Measurements from ENCODE around the gene NF2. TPM values are rescaled to one million over a fixed set of nuclear protein-coding genes. Genes with fewer than 3 reads are reported as not detected.

Gene NF2
- total RNA-seq, 1 donor from 2014 or later, result 29.2 TPM

DNA sequence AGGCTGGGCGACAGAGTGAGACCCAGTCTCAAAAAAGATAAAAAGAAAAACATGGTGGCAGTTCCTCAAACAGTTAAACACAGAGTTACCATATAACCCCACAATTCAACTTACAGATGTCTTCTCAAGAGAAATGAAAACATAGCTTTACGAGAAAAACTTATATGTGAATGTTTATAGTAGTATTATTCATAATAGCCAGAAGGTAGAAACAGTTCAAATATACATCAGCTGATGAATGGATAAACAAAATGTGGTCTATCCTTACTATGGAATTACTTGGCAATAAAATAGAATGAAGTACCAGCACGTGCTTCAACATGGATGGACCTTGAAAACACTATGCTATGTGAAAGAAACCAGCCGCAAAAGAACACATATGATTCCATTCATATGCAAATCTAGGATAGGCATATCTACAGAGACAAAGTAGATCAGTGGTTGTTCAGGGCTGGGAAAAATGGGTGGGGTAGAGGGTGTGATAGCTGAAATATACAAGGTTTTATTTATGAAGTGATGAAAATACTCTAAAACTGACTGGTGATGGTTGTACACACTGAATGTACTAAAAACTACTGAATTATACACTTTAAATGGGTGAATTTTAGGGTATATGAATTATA is 12.4 kb downstream of the NF2 start:
- H3K9ac ChIP-seq (ENCODE audit: low read depth in 1 of 3, low read length in 3 of 3), result no peak overlapping the region
- H3K27me3 ChIP-seq (ENCODE audit: control insufficient read depth in 3 of 3, insufficient read depth in 3 of 3, low read length in 3 of 3), result no peaks in the 10 kb centered on the region
- no peak overlapping the region for H3K4me3 ChIP-seq (ENCODE audit: low read length in 3 of 3)
- H3K9me3 ChIP-seq (ENCODE audit: control insufficient read depth in 3 of 3, low read length in 3 of 3), result no peaks in the 10 kb centered on the region
- H3K4me1 ChIP-seq (ENCODE audit: control insufficient read depth in 3 of 3, insufficient read depth in 3 of 3, low read length in 3 of 3), result peaks cover 5 to 7% (median 6%) of the 10 kb centered on the region in 3 donors
- no peaks in the 10 kb centered on the region for H3K36me3 ChIP-seq (ENCODE audit: control insufficient read depth in 3 of 3, insufficient read depth in 3 of 3, low read length in 3 of 3)
- no peak overlapping the region for H3K27ac ChIP-seq (ENCODE audit: low read depth, low read length)

GRCh38 chr22:29617922-29618629 is 14.6 kb downstream of the NF2 start:
- H3K9ac ChIP-seq (ENCODE audit: low read depth in 1 of 3, low read length in 3 of 3), result no peak overlapping the region
- no peaks in the 10 kb centered on the region for H3K36me3 ChIP-seq (ENCODE audit: control insufficient read depth in 3 of 3, insufficient read depth in 3 of 3, low read length in 3 of 3)
- H3K4me3 ChIP-seq (ENCODE audit: low read length in 3 of 3), result no peak overlapping the region
- no peak overlapping the region for H3K27ac ChIP-seq (ENCODE audit: low read depth, low read length)
- no peaks in the 10 kb centered on the region for H3K9me3 ChIP-seq (ENCODE audit: control insufficient read depth in 3 of 3, low read length in 3 of 3)
- no peaks in the 10 kb centered on the region for H3K27me3 ChIP-seq (ENCODE audit: control insufficient read depth in 3 of 3, insufficient read depth in 3 of 3, low read length in 3 of 3)
- peaks cover 15 to 19% (median 16%) of the 10 kb centered on the region in 3 donors for H3K4me1 ChIP-seq (ENCODE audit: control insufficient read depth in 3 of 3, insufficient read depth in 3 of 3, low read length in 3 of 3)

DNA sequence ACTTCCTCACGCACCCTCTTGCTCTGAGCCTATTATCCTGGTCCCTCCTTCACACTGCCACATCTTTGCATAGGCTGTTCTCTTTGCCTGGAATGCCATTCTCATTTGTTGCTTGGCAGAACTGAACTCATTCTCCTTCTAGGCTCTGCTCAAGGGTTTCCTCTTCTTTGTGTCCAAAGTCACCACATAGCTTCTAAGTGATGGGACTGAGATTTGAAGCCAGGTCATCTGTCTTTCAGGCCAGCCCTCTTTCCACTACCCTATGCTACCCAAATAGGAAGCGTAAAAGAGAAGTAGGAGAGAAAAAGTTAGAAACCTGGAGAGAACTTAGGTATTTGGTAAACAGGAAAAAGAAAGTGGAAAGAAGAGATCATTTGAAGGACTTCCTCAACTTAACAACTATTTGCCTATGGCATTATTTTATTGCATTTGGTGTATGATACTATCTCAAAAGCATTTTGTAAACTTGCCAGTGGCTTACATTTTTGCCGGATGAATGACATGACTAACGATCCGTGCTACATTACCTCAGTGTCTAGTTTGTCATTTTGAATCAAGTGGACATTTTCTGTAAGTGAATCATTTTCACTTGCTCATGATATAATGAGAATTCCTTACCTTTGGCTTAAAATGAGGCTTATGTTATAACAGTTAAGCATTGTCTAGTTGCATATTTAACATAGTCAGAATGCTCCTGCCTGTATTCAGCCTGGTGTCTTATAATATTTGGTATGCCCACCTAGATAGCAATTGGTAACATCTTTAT is 18.5 kb downstream of the NF2 start:
- Histone ChIP-seq H3K4me3 (ENCODE audit: low read length in 3 of 3) (no peak overlapping the region), H3K4me1 (ENCODE audit: control insufficient read depth in 3 of 3, insufficient read depth in 3 of 3, low read length in 3 of 3) (peaks cover 23 to 27% (median 25%) of the 10 kb centered on the region in 3 donors), H3K36me3 (ENCODE audit: control insufficient read depth in 3 of 3, insufficient read depth in 3 of 3, low read length in 3 of 3) (no peaks in the 10 kb centered on the region), H3K27me3 (ENCODE audit: control insufficient read depth in 3 of 3, insufficient read depth in 3 of 3, low read length in 3 of 3) (no peaks in the 10 kb centered on the region), H3K9me3 (ENCODE audit: control insufficient read depth in 3 of 3, low read length in 3 of 3) (no peaks in the 10 kb centered on the region), H3K9ac (ENCODE audit: low read depth in 1 of 3, low read length in 3 of 3) (peak overlapping the region in 1 of 3 donors; percentile 34), H3K27ac (ENCODE audit: low read depth, low read length) (peak overlapping the region; percentile 64)

DNA sequence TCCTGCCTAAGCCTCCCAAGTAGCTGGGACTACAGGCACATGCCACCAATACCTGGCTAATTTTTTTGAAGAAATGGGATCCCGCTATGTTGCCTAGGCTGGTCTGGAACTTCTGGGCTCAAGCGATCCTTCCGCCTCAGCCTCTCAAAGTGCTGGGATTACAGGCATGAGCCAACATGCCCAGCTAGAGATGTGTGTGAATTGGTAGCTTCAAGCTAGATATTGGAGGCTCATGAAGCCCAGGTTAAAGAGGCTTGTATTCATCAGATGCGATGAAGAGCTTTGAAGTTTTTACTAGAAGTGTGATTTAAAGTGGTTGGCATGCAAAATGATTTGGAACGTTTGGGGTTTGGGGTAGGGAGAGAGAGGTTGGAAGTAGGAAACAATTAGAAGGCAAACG is 19.6 kb downstream of the NF2 start:
- H3K9ac ChIP-seq (ENCODE audit: low read depth in 1 of 3, low read length in 3 of 3), result no peak overlapping the region
- peaks cover 20 to 27% (median 21%) of the 10 kb centered on the region in 3 donors for H3K4me1 ChIP-seq (ENCODE audit: control insufficient read depth in 3 of 3, insufficient read depth in 3 of 3, low read length in 3 of 3)
- H3K36me3 ChIP-seq (ENCODE audit: control insufficient read depth in 3 of 3, insufficient read depth in 3 of 3, low read length in 3 of 3), result no peaks in the 10 kb centered on the region
- H3K27me3 ChIP-seq (ENCODE audit: control insufficient read depth in 3 of 3, insufficient read depth in 3 of 3, low read length in 3 of 3), result no peaks in the 10 kb centered on the region
- H3K4me3 ChIP-seq (ENCODE audit: low read length in 3 of 3), result no peak overlapping the region
- H3K27ac ChIP-seq (ENCODE audit: low read depth, low read length), result no peak overlapping the region
- H3K9me3 ChIP-seq (ENCODE audit: control insufficient read depth in 3 of 3, low read length in 3 of 3), result no peaks in the 10 kb centered on the region

DNA sequence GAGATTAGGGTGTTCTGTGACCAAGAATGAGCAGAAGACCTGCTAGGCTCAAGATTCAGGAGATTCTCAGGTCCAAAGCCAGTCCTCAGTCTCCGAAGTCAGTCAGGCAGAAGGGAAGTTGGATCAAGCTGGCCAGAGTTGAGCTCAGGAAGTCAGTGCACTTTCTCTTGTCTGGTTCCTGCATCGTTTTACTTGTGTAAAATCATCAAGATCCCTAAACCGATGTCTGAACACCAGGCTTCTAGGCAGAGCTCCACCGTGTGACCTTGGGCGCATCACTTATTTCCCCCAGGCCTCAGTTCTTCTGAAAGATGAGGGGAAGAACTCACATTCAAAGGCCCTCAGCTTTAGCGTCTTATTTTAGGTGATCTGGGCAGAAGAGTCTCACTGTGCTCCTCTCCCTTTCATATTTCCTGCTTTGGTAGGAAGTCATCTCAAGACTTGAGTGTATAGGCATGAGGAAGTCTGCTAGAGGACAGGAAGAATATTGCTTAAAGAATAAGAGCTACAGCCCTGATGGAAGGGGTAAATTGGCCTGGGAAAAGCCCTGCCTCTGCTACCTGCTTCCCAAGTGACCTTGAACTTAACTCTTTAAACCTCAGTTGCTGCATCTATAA is 20.2 kb downstream of the NF2 start:
- H3K27me3 ChIP-seq (ENCODE audit: control insufficient read depth in 3 of 3, insufficient read depth in 3 of 3, low read length in 3 of 3), result no peaks in the 10 kb centered on the region
- H3K27ac ChIP-seq (ENCODE audit: low read depth, low read length), result no peak overlapping the region
- H3K4me3 ChIP-seq (ENCODE audit: low read length in 3 of 3), result no peak overlapping the region
- peaks cover 17 to 25% (median 18%) of the 10 kb centered on the region in 3 donors for H3K4me1 ChIP-seq (ENCODE audit: control insufficient read depth in 3 of 3, insufficient read depth in 3 of 3, low read length in 3 of 3)
- no peaks in the 10 kb centered on the region for H3K9me3 ChIP-seq (ENCODE audit: control insufficient read depth in 3 of 3, low read length in 3 of 3)
- H3K36me3 ChIP-seq (ENCODE audit: control insufficient read depth in 3 of 3, insufficient read depth in 3 of 3, low read length in 3 of 3), result no peaks in the 10 kb centered on the region
- H3K9ac ChIP-seq (ENCODE audit: low read depth in 1 of 3, low read length in 3 of 3), result no peak overlapping the region

DNA sequence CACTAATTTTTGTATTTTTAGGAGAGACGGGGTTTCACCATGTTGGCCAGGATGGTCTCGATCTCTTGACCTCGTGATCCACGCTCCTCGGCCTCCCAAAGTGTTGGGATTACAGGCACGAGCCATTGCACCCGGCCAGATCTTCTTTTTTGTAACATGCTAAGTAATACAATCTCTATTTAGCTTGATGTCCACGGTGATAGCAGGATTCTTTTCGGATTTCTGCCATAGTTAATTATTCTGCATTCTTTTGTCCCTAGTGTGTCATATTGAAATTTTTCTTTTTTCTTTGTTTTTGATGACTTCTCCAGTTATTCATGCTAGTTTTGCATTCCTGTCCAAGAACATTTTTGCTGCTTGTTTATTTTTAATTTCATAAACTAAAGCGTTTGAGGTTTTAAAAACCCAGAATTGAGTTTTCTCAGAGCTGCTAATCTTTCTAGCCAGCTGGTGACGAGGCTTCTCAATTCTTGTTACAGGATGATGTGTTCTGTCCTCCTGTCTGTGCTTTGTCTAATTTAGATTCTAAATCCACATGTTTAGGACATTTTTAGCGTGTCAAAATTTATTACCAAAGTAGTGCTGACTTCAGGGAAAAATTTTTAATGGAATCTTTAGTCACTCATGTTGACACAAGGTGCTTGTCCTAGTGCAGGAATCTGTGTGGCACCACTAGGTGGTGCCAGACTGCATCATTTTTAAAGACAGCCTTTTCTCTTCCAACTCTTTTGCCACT is 21.8 kb downstream of the NF2 start:
- Histone ChIP-seq H3K36me3 (ENCODE audit: control insufficient read depth in 3 of 3, insufficient read depth in 3 of 3, low read length in 3 of 3) (no peaks in the 10 kb centered on the region), H3K9me3 (ENCODE audit: control insufficient read depth in 3 of 3, low read length in 3 of 3) (no peaks in the 10 kb centered on the region), H3K4me3 (ENCODE audit: low read length in 3 of 3) (no peak overlapping the region), H3K9ac (ENCODE audit: low read depth in 1 of 3, low read length in 3 of 3) (no peak overlapping the region), H3K4me1 (ENCODE audit: control insufficient read depth in 3 of 3, insufficient read depth in 3 of 3, low read length in 3 of 3) (peaks cover 17 to 25% (median 18%) of the 10 kb centered on the region in 3 donors), H3K27me3 (ENCODE audit: control insufficient read depth in 3 of 3, insufficient read depth in 3 of 3, low read length in 3 of 3) (no peaks in the 10 kb centered on the region), H3K27ac (ENCODE audit: low read depth, low read length) (no peak overlapping the region)

DNA sequence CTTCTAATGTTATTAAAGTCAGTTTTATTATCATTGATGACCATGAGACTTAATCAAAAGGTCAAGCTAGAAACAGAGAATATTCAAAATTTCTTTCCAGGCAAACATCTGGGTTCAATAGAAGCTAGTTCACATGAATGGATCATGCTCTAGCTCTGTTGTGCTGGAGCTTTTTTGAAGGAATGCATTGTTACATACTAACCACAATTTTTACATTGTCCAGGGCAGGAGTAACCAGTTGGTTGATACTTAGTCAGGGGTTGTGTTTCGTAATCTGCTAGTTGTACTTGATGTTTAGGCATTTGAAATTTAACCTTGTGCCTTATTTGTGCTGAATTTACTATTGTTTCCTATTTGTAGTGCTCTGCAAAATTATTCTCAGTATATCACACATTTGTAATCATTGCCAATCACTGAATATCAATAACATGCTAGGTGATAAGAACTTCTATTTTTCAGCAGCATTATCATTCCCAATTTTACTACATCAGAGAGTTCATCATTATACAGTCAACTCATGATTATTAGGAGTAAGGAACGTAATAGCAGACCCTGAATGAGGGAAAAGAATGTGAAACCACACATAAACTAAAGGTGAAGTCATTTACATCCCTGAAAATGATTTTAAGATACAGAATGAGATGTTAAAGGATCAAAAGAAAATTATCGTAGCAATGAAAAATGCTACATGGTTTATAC is 23.2 kb downstream of the NF2 start:
- H3K27ac ChIP-seq (ENCODE audit: low read depth, low read length), result no peak overlapping the region
- H3K9me3 ChIP-seq (ENCODE audit: control insufficient read depth in 3 of 3, low read length in 3 of 3), result no peaks in the 10 kb centered on the region
- peaks cover 14 to 19% (median 16%) of the 10 kb centered on the region in 3 donors for H3K4me1 ChIP-seq (ENCODE audit: control insufficient read depth in 3 of 3, insufficient read depth in 3 of 3, low read length in 3 of 3)
- H3K27me3 ChIP-seq (ENCODE audit: control insufficient read depth in 3 of 3, insufficient read depth in 3 of 3, low read length in 3 of 3), result no peaks in the 10 kb centered on the region
- H3K4me3 ChIP-seq (ENCODE audit: low read length in 3 of 3), result no peak overlapping the region
- H3K9ac ChIP-seq (ENCODE audit: low read depth in 1 of 3, low read length in 3 of 3), result no peak overlapping the region
- H3K36me3 ChIP-seq (ENCODE audit: control insufficient read depth in 3 of 3, insufficient read depth in 3 of 3, low read length in 3 of 3), result no peaks in the 10 kb centered on the region

DNA sequence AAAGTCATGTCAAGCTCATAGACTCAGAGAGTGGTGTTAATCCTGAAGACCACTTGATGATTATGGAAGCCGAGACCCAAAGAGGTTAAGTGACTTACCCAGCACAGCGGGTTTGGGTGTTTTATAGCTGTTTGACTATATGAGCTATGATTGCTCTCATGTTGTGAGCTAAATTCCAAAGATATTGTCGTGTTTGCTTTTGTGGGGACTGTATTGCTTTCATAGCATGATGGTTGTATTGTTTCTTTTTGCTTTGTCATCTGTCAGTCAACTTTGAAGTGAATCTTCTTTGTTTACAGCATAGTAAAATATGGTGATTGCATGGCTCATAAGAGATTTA is 23.7 kb downstream of the NF2 start:
- H3K36me3 ChIP-seq (ENCODE audit: control insufficient read depth in 3 of 3, insufficient read depth in 3 of 3, low read length in 3 of 3), result no peaks in the 10 kb centered on the region
- H3K4me1 ChIP-seq (ENCODE audit: control insufficient read depth in 3 of 3, insufficient read depth in 3 of 3, low read length in 3 of 3), result peaks cover 8 to 15% (median 11%) of the 10 kb centered on the region in 3 donors
- H3K27ac ChIP-seq (ENCODE audit: low read depth, low read length), result no peak overlapping the region
- H3K4me3 ChIP-seq (ENCODE audit: low read length in 3 of 3), result no peak overlapping the region
- H3K27me3 ChIP-seq (ENCODE audit: control insufficient read depth in 3 of 3, insufficient read depth in 3 of 3, low read length in 3 of 3), result no peaks in the 10 kb centered on the region
- H3K9ac ChIP-seq (ENCODE audit: low read depth in 1 of 3, low read length in 3 of 3), result no peak overlapping the region
- H3K9me3 ChIP-seq (ENCODE audit: control insufficient read depth in 3 of 3, low read length in 3 of 3), result no peaks in the 10 kb centered on the region
